Retina (tissue), 1 donor: Measurements from ENCODE around the gene BCAP31.

Experiments used
- DNase-seq: peaks from one replicate; pipeline ENCODE4 v3.0.0-alpha.2; 2016

BCAP31 gene

DNA sequence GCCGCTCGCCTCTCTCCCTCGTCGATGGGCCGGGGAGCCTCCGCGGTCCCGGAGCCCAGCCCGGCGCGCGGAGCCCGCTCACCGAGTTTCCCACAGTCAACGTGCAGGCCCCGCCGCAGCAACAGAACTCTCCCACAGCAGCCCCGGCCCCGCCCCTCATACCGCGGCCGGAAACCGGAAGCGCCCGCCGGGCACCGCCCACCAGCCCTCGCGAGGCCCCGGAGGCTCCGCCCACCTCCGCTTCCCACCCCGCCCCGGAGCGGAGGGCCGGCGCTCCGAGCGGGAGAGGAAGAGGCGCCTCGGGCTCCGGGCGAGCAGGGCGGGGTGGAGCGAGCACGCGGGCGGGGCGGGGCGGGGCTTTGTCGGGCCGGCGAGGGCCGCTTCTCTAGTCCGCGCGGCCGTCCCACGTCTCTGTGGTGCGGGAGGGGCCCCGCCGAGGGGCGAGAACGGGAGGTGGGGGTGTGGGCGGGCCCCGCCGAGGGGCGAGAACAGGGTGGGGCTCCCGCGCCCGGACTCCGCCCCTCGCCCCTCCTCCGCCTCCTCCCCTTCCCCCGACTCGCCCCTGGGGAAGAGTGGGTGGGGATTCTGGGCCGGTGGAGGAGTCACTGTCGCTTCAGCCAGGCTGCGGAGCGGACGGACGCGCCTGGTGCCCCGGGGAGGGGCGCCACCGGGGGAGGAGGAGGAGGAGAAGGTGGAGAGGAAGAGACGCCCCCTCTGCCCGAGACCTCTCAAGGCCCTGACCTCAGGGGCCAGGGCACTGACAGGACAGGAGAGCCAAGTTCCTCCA lies at the start of gene BCAP31, which contains the start of gene ABCD1:
BCAP31 (minus strand) TSS at position 136 of the 787 bp plus-strand sequence. CDS start 1,143 bp downstream, outside the sequence.
ABCD1 (plus strand) TSS at position 605 of the 787 bp plus-strand sequence. CDS start 411 bp downstream, outside the sequence.
- DNase-seq, result peak; percentile 88

- DNase-seq, result no peak
Measured at GRCh38 chrX:153773218-153773611, 49.0 kb upstream of the BCAP31 start.

- no peak for DNase-seq
Measured at GRCh38 chrX:153772316-153773217, 48.4 kb upstream of the BCAP31 start.

DNA sequence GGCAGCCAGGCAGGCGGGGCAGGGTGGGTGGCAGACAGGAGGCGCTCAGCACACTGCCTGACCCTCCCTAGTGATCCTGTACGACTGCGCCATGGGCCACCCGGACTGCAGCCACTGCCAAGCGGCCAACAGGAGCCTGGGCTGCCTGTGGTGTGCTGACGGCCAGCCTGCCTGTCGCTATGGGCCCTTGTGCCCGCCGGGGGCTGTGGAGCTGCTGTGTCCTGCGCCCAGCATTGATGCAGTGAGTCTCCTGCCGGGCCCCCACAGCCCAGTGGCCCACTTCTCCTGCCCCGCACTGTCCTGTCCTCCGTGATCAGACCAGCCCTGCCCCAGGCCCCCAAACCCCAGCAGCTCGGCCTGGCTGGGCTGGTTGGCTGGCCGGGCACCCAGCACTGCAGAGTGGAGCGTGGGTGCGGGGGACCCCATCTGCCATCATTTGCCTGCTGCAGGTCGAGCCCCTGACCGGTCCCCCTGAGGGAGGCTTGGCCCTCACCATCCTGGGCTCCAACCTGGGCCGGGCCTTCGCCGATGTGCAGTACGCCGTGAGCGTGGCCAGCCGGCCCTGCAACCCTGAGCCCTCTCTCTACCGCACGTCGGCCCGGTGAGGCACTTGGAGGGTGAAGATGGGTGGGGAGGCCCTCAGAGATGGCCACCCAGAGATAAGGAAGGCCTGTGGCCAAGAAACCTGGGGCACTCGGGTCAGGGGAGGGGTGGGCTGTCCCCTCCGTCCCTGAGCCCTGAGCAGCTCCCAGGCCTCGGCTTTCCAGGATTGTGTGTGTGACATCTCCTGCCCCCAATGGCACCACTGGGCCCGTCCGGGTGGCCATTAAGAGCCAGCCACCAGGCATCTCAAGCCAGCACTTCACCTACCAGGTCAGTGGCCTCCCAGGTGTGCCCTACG lies 47.5 kb upstream of the BCAP31 start:
- DNase-seq, result no peak

DNA sequence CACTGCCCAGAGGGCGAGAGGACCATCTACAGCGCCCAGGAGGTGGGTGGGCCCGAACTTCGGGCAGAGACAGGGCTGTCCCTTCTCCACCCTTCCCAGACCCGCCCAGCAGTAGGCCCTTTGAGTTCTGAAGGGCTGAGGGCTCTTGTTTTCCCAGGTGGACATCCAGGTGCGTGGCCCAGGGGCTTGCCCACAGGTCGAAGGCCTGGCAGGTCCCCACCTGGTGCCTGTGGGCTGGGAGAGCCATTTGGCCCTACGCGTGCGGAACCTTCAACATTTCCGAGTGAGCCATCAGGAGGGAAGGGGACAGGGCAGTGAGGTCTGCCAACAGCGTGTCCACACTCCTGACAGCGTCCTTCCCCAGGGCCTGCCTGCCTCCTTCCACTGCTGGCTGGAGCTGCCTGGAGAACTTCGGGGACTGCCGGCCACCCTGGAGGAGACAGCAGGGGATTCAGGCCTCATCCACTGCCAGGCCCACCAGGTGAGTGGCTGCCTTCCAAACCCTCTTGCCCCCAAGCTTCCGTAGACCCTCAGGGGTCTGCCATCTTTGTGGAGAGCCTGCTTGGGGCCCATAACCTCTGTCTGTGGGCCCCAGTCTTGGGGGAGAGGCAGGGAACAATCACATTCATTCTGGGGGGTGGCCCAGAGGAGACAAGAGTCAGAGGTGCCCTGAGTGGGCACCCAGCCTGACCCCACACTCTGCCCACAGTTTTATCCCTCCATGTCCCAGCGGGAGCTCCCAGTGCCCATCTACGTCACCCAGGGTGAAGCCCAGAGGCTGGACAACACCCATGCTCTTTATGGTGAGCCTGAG lies 46.6 kb upstream of the BCAP31 start:
- no peak for DNase-seq

GRCh38 chrX:153769865-153770600 lies 45.8 kb upstream of the BCAP31 start:
- DNase-seq, result no peak

- no peak for DNase-seq
Measured at GRCh38 chrX:153769158-153769864, 45.1 kb upstream of the BCAP31 start.

DNA sequence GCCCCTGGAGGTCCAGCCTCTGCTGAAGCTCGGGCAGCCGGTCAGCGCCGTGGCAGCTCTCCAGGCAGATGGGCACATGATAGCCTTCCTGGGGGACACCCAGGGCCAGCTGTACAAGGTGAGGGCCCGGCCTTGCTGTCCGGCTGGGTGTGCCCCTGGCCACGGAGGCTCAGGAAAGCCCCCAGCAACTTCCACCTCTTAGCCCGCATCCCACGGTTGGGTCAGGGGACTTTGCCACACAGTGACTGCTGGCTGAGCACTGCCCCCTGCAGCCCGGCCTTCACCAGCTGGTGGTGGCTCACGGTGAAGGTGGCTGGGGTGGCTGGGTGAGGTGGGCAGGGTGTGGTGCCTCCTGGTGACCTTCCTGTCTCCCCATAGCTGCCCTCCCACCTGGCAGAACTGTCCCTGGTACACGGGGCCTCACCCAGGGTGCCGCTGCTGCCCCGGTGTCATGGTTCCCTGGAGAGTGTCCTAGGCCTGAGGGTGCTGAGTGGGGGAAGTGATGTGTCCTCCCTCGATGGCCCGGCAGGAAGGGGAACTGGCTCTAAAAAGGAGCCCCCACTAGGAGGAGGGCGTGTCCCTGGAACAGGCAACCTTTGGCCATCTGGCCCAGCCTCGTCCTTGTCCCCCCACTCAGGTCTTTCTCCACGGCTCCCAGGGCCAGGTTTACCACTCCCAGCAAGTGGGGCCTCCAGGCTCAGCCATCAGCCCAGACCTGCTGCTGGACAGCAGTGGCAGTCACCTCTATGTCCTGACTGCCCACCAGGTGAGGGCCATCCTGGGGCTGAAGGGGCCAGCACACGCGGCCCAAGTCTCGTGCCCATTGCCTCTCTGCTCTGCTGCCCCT lies 44.3 kb upstream of the BCAP31 start:
- DNase-seq, result no peak

DNA sequence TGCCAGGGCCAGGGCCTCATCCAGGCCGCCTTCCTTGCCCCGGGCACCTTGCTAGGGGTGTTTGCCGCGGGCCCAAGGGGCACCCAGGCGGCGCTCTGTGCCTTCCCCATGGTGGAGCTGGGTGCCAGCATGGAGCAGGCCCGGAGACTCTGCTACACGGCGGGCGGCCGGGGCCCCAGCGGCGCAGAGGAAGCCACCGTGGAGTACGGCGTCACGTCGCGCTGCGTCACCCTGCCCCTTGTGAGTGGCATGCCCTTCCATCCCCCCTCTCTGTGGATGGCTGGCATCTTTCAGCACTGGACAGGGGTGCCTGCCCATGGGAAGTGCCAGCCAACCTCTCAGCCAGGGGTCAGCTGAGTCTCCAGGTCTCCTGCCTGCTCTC lies 43.5 kb upstream of the BCAP31 start:
- no peak for DNase-seq

GRCh38 chrX:153766871-153767673 lies 42.9 kb upstream of the BCAP31 start:
- DNase-seq, result no peak

- peak; percentile 57 for DNase-seq
Measured at GRCh38 chrX:153766098-153766817, 42.1 kb upstream of the BCAP31 start.

DNA sequence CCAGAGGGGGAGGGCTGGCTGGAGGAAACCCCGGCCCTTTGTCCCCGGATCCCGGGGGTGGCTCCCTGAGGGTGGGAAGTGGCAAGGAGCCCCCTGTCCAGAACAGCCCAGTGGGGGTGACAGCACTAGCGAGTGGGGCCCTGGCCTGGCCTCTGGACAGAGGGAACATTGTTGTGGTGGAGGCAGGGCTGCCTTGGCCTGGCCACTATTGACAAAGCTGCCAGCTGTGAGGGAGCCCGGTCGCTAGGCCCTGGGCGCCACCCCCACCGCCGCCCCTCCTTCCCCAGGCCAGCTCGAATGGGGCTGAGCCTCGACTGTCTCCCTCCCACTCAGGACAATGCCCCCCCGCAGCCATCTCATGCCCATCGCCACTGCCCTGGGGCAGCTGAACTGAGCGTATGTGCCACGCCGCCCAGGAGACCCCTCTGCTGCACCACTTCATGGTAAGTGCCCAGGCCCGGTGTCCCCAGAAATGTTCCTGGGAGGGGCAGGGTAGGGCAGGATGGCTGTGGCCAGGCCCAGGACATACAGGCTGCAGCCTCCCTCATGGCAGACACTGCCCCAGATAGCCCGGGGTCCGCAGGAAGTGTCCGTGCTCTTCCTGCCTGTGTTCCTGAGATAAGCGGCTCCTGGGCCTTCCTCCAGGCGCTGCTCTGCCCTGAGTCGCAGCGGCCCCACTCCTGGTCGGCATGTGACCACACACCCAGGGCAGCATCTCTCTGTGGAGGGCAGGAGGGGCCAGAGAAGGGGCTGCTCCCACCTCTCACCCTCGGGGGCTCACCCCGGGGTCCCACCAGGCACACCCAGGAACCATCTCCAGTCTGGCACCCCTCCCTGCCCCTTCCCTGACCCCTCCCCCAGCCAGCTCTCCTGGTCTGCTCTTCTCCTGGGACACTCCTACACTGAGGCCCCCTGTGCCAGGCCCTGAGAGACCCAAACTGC lies 41.2 kb upstream of the BCAP31 start:
- DNase-seq, result no peak

- DNase-seq, result no peak
Measured at GRCh38 chrX:153764786-153765137, 40.6 kb upstream of the BCAP31 start.

DNA sequence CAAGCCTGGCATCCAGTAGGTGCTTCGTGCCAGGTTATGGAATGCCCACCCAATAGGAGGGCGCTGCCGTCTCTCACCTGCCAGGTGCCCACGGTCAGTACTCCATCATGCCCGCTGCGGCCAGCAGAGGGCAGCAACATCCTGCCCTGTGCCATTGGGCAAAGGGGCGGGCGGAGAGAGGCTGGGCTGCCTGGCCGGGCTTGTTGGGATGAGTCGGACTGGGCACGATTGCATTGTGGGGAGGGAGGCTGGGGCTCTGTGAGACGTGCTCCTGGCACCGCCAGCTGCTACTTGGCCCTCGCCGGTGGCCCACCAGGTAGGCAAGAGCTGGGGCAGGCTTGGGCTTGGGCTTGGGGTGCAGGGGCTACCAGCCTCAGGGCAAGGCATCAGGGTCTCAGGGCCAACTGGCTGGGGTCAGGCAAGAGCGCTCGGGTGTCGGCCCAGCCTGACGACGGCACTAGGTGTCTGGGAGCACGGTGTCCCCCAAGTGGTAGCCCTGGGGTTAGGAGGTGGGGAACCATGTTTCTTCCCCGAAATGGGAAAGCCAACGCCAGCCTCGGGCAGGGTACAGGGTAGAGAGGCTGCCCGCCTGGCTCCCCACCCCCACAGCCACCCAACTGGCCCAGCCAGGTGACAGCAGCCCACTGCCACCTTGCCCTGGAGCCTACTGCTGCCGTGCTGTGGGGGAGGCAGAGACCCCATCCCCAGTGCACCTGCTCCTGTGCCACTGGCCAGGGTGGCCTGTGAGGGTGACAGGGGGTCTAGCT lies 40.0 kb upstream of the BCAP31 start, which contains the start of gene PLXNB3:
PLXNB3 (plus strand) TSS at position 261 of the 767 bp plus-strand sequence. CDS start 1,287 bp downstream, outside the sequence.
- DNase-seq, result peak; percentile 75

GRCh38 chrX:153763298-153763932 lies 39.2 kb upstream of the BCAP31 start:
- no peak for DNase-seq
